NCI-H2227 (cell line): ENCODE measurements around the gene EDRF1.
"Not testable (repeated sequence)": the region's sequence is repeated elsewhere in the genome, so short reads cannot be mapped to it uniquely, and the experiment has no call there.

Experiments used
- DNase-seq: peaks from one replicate; lab custom pipeline; 2025; ENCODE audit not compliant: unreplicated experiment; lab: John Stamatoyannopoulos, UW

Gene EDRF1

GRCh38 chr10:125708971-125709503 lies 10.5 kb upstream of the EDRF1 start:
- no peak for DNase-seq

- no peak for DNase-seq
Observed at GRCh38 chr10:125709553-125710474, 9.7 kb upstream of the EDRF1 start.

GRCh38 chr10:125711110-125711750 lies 8.3 kb upstream of the EDRF1 start:
- no peak for DNase-seq

GRCh38 chr10:125714728-125715127 lies 4.8 kb upstream of the EDRF1 start:
- DNase-seq = not testable (repeated sequence)

- DNase-seq = peak; percentile 48
Observed at GRCh38 chr10:125720002-125720382, 483 bp downstream of the EDRF1 start.

GRCh38 chr10:125721035-125721434 lies 1.5 kb downstream of the EDRF1 start:
- DNase-seq = no peak

GRCh38 chr10:125722811-125723210 lies 3.3 kb downstream of the EDRF1 start:
- DNase-seq = no peak

- no peak for DNase-seq
Observed at GRCh38 chr10:125726914-125727313, 7.4 kb downstream of the EDRF1 start.

GRCh38 chr10:125727436-125727835 lies 7.9 kb downstream of the EDRF1 start:
- no peak for DNase-seq

GRCh38 chr10:125734148-125734547 lies 14.6 kb downstream of the EDRF1 start:
- no peak for DNase-seq

- no peak for DNase-seq
Observed at GRCh38 chr10:125734823-125735222, 15.3 kb downstream of the EDRF1 start.

GRCh38 chr10:125738206-125738605 lies 18.7 kb downstream of the EDRF1 start:
- DNase-seq = no peak

GRCh38 chr10:125739994-125740679 lies 20.6 kb downstream of the EDRF1 start:
- no peak for DNase-seq

- no peak for DNase-seq
Observed at GRCh38 chr10:125742465-125742864, 23.0 kb downstream of the EDRF1 start.

GRCh38 chr10:125744909-125745308 lies 25.4 kb downstream of the EDRF1 start:
- no peak for DNase-seq

- DNase-seq = no peak
Observed at GRCh38 chr10:125747417-125747816, 27.9 kb downstream of the EDRF1 start.

- no peak for DNase-seq
Observed at GRCh38 chr10:125756196-125756595, 36.7 kb downstream of the EDRF1 start.

- no peak for DNase-seq
Observed at GRCh38 chr10:125756853-125757487, 37.5 kb downstream of the EDRF1 start.

- DNase-seq = no peak
Observed at GRCh38 chr10:125757742-125758141, 38.2 kb downstream of the EDRF1 start.

GRCh38 chr10:125761961-125762360 lies 42.5 kb downstream of the EDRF1 start:
- no peak for DNase-seq
